Eye (tissue), 1 donor: ENCODE results near the gene ANKFN1.
"Not testable (repeated sequence)": the region's sequence is repeated elsewhere in the genome, so short reads cannot be mapped to it uniquely, and the experiment has no call there.

ENCODE experiments used
- DNase-seq: peaks from one replicate; pipeline ENCODE4 v3.0.0-alpha.2; 2015

Gene ANKFN1

GRCh38 chr17:56350592-56350991, 197.3 kb downstream of the ANKFN1 start:
- no peak for DNase-seq

- no peak for DNase-seq
Measured at GRCh38 chr17:56351675-56352074, 198.4 kb downstream of the ANKFN1 start.

GRCh38 chr17:56358651-56359050, 205.4 kb downstream of the ANKFN1 start:
- no peak for DNase-seq

- DNase-seq = no peak
Measured at GRCh38 chr17:56359518-56359917, 206.2 kb downstream of the ANKFN1 start.

GRCh38 chr17:56367366-56367765, 214.1 kb downstream of the ANKFN1 start:
- DNase-seq = peak; percentile 46

GRCh38 chr17:56373981-56374833, 220.9 kb downstream of the ANKFN1 start:
- DNase-seq = no peak

- DNase-seq = no peak
Measured at GRCh38 chr17:56389356-56389755, 236.1 kb downstream of the ANKFN1 start.

- DNase-seq = no peak
Measured at GRCh38 chr17:56392321-56392720, 239.0 kb downstream of the ANKFN1 start.

- DNase-seq = no peak
Measured at GRCh38 chr17:56393156-56393555, 239.9 kb downstream of the ANKFN1 start.

GRCh38 chr17:56395787-56396186, 242.5 kb downstream of the ANKFN1 start:
- DNase-seq = no peak

GRCh38 chr17:56407086-56407485, 253.8 kb downstream of the ANKFN1 start:
- no peak for DNase-seq

- not testable (repeated sequence) for DNase-seq
Measured at GRCh38 chr17:56412356-56412755, 259.1 kb downstream of the ANKFN1 start.

GRCh38 chr17:56416682-56417351, 263.5 kb downstream of the ANKFN1 start:
- no peak for DNase-seq

GRCh38 chr17:56424005-56424404, 270.7 kb downstream of the ANKFN1 start:
- DNase-seq = no peak

- DNase-seq = no peak
Measured at GRCh38 chr17:56424543-56425044, 271.3 kb downstream of the ANKFN1 start.

GRCh38 chr17:56425483-56425882, 272.2 kb downstream of the ANKFN1 start:
- no peak for DNase-seq

- DNase-seq = no peak
Measured at GRCh38 chr17:56426901-56427300, 273.6 kb downstream of the ANKFN1 start.

- DNase-seq = no peak
Measured at GRCh38 chr17:56431736-56432135, 278.5 kb downstream of the ANKFN1 start.

- DNase-seq = no peak
Measured at GRCh38 chr17:56432443-56432842, 279.2 kb downstream of the ANKFN1 start.

- DNase-seq = no peak
Measured at GRCh38 chr17:56434610-56435009, 281.3 kb downstream of the ANKFN1 start.

- no peak for DNase-seq
Measured at GRCh38 chr17:56436142-56436541, 282.9 kb downstream of the ANKFN1 start.

GRCh38 chr17:56440419-56440818, 287.1 kb downstream of the ANKFN1 start:
- DNase-seq = peak; percentile 8

- DNase-seq = peak; percentile 23
Measured at GRCh38 chr17:56441308-56441707, 288.0 kb downstream of the ANKFN1 start.
